GM12873 (cell line): ENCODE measurements around the gene CCDC97.

Experiments
- TF ChIP-seq, protein P1 (sequence below): IDR thresholded peaks from 2 replicates; pipeline ENCODE4 v1.5.1; 2012; ENCODE audit warnings: low read depth, mild to moderate bottlenecking, moderate library complexity, low read length, control low read depth; ENCODE audit not compliant: insufficient read depth; ENCODE audit errors: missing control alignments

The CCDC97 gene

DNA sequence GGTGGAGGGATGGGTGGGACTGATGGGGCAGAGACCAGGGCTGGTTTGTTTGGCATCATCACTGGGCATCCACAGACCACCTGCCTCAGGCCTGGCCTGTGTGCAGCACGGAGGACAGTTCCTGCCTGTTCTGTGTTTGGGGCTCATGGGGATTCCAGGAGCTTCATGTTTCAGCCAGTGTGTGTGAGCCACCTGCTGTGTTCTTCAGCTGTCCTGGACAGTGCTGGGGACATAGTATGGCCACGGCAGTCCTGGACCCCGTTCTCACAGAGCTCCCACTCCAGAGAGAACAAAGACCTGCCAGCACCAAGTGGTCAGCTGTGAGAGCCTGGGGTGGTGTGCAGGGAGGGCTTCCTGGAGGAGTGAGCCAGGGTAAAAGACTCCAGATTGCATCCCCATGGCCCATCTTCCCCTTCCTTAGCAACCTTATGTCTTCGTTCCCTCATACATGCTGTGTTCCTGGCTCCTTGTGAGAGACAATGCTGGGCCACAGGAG, 2.0 kb upstream of the CCDC97 start:
- TF ChIP-seq, protein P1, sequence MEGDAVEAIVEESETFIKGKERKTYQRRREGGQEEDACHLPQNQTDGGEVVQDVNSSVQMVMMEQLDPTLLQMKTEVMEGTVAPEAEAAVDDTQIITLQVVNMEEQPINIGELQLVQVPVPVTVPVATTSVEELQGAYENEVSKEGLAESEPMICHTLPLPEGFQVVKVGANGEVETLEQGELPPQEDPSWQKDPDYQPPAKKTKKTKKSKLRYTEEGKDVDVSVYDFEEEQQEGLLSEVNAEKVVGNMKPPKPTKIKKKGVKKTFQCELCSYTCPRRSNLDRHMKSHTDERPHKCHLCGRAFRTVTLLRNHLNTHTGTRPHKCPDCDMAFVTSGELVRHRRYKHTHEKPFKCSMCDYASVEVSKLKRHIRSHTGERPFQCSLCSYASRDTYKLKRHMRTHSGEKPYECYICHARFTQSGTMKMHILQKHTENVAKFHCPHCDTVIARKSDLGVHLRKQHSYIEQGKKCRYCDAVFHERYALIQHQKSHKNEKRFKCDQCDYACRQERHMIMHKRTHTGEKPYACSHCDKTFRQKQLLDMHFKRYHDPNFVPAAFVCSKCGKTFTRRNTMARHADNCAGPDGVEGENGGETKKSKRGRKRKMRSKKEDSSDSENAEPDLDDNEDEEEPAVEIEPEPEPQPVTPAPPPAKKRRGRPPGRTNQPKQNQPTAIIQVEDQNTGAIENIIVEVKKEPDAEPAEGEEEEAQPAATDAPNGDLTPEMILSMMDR: no peak

DNA sequence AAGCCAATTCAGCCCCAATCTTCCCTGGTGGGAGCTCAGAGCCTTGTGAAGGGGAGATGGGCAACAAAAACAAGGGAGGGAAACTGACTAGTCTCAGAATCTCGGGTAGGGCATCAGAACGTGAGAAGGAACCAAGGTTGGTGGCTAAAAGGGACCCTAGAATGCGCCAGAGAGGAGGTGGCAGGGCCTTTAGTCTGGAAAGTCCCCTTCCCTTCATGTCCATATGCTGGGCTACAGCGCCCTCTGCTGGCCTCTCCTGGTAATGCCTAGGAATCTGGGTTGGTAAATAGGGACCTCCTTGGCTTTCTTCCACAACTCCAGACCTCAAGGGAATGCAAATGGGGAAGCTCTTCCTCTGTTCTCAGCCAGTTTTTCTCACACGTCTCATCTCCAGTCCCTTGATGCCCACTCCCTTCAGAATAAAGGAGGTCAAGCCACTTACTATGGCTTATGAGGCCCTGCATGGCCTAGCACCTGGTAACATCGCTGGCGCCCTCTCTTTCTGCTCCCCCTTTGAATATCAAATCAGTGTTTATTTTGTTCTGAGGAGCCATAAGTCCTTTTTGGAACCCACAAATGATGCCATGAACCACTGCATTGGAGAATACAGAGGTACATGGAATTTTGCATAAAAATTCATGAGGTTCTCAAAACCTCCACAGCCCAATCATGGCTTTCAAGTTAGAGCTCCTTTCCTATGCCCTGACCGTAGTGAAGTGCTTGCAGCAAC, 1.4 kb upstream of the CCDC97 start:
- TF ChIP-seq, protein P1: peak; percentile 96

DNA sequence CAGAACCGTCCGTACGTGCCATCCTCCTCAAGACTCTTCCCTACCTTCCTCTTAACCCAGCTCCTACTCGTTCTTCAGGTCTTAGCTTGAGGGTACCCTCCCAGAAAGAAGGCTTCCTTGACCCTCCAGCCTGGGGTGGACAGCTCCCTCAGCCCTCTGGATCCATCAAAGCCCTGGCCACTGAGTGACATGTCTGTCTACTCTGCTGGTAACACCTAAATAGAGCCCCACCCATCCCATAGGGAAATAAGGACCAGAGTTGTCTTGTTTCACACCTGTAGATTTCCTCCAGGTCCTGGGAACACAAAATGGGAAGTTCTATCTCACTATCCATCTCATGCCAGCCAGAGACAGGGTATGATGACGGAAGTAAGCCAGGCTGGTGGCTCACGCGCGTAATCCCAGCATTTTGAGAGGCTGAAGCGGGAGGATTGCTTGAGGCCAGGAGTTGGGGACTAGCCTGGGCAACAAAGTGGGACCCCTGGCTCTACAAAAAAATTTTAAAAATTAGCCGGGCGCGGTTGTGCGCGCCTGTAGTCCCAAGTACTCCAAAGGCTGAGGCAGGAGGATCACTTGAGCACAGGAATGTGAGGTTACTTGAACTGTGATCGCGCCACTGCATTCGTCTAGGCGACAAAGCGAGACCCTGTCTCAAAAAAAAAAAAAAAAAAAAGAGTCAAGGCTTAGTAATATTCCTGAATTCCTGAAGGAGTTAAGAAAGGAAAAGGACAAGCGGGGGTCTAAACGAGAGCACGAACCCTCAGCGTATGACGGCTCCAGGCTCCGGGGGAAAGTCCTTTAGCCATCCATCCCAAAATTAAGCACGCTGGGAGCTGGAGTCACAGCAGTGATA, 566 bp upstream of the CCDC97 start:
- TF ChIP-seq, protein P1: no peak

DNA sequence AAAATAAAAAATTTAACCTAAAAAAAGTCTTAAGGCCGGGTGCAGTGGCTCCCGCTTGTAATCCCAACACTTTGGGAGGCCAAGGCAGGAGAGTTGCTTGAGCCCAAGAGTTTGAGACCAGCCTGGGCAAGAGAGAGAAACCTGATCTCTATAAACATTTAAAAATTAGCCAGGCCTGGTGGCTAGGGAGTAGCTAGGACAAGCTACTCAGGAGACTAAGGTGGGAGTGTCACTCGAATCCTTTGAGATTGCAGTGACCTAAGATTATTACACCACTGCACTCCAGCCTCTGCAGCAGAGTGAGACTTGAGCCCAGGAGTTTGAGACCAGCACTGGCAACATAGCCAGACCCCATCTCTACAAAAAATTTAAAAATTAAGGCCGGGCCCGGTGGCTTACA, 1.1 kb downstream of the CCDC97 start:
- TF ChIP-seq, protein P1: no peak

DNA sequence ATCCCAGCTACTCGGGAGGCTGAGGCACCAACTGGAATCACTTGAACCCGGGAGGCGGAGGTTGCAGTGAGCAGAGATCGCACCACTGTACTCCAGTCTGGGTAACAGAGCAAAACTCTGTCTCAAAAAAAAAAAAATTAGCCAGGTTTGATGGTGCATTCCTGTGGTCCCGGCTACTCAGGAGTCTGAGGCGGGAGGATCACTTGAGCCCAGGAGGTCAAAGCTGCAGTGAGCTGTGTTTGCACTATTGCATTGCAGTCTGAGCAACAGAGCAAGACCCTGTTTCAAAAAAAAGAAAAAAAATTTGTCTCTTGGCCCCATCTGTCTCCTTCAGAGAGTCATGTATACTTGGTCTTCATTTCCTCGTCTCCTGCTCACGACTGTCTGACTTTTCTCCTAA, 1.6 kb downstream of the CCDC97 start:
- TF ChIP-seq, protein P1: no peak

DNA sequence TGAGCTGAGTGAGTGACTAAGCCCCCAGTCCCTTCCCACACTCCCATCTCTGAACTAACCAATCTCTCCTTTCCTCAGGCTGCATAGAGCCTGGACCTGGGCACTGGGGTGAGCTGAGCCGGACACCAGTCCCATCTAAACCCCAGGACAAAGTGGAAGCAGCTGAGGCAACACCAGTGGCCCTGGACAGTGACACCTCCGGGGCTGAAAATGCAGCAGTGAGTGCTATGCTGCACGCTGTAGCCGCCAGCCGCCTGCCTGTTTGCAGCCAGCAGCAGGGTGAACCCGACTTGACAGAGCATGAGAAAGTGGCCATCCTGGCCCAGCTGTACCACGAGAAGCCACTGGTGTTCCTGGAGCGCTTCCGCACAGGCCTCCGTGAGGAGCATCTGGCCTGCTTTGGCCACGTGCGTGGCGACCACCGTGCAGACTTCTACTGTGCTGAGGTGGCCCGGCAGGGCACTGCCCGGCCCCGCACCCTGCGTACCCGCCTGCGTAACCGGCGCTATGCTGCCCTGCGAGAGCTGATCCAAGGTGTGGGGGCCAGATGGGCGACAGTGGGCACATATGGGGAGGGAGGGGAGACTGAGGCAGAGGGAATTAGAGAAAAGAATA, 6.4 kb downstream of the CCDC97 start:
- TF ChIP-seq, protein P1: no peak
